ENCODE data around the gene SCLT1.

DNA sequence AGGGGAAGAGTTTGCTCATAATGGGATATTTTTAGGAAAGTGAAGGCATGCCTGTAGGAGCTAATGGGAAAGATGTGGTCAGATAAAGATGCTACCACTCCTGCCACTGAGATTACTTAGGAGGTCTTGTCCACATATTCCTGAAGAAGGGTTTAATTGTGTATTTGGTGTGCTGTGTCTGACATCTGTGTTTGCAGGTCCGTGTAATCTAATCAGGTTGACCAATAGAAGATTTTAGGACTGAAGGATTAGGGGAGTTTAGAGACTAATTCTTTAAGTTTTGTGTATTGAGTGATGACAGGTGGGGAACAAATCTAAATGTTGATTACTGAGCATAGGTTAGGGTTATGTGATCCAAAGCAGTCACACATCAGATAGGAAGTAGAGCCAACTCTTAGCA is 226.6 kb downstream of the SCLT1 start:
- TF ChIP-seq CTCF (IDR thresholded peaks at IDR 0.05) (no peak), POLR2A (IDR thresholded peaks at IDR 0.05) (no peak)

All from thyroid gland (tissue), 4 donors.